ENCODE results near the gene KIAA1671. TPM values are rescaled to one million over a fixed set of nuclear protein-coding genes. Genes with fewer than 3 reads are reported as not detected.
A peak's percentile ranks its signal among the peaks of the same experiment; 100 is the strongest.

KIAA1671 gene
- total RNA-seq, 1 experiment from 2014 or later: 7.3 TPM

DNA sequence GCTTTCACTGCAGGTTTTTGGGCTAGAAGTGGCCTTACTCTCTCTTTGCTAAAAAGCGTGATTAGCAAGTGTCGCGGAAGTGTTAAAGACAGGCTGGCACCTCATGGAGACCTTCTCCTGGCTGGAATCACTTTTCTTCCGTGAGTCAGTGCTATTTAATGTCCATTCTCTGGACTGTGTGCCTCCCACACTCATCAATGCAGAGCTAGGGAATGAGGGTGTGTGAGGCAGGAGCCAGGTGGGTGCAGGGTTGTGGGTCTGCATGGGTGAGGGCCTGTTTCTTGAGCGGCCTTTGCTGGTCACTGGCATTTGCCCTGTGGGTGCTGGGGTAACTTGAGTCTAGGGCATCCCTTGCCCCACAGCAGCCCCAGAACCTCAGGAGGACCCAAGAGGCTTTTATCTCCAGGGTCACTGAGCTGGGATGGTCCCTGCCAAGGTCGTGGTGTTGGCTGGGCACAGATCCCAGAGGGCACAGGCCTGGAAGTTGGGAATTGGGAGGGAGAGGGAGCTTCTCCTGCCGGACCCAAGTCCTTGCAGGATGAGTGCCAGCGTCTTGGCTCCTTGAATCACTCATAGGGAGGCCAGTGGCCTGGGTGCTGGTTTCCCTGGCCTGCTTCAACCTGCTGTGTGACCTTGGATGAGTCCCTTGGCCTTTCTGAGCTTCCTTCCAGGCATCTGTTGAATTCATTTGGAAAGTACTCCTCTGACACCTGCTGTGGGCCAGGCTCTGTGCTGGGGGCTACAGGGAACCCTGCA lies 30.0 kb downstream of the KIAA1671 start:
- Histone ChIP-seq H3K4me3 (ENCODE audit: insufficient read depth, low read depth, low read length) (no peak overlapping the region), H3K27me3 (ENCODE audit: control insufficient read depth, insufficient read depth, low read length) (no peaks in the 10 kb centered on the region), H3K36me3 (replicated peaks; ENCODE audit: control insufficient read depth, insufficient read depth, low read length) (no peaks in the 10 kb centered on the region)
- DNase-seq: peak; percentile 8

DNA sequence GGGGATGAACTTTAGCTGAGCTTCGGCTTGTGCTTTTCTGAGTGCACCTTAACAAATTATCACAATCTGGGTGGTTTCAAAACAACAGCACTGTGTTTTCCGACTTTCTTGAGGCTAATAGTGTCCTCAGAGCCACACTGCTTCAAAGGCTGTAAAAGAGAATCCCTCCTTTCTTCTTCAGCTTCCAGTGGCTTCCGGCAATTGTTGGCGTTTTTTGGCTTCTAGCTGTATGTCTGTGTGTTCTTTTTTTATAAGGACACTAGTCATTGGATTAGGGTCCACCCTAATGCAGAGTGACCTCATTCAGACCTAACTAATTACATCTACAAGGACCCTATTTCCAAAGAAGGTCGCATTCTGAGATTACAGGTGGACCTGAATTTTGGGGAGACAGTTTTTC lies 30.6 kb downstream of the KIAA1671 start:
- no peak overlapping the region for H3K4me3 ChIP-seq (ENCODE audit: insufficient read depth, low read depth, low read length)
- no peaks in the 10 kb centered on the region for H3K27me3 ChIP-seq (ENCODE audit: control insufficient read depth, insufficient read depth, low read length)
- H3K36me3 ChIP-seq (replicated peaks; ENCODE audit: control insufficient read depth, insufficient read depth, low read length): no peaks in the 10 kb centered on the region
- no peak for DNase-seq

DNA sequence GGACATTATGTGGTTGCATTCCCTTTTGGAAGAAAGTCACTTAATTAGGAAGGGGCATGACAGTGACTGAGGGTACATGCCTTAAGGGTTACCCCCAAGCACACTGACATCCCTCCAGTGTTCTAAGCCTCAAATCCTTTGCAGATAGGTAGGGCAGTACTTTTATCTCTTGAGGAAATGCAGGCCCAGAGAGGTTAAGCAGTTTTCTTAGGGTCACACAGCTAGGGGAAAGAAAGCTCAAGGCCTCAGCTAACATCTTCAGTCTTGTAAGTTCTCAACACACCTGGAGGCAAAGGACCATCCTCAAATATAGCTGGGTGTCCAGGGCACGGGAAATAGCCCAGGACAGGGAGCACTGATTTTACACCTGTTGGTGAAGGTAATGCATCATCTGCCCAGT lies 31.6 kb downstream of the KIAA1671 start:
- H3K4me3 ChIP-seq (ENCODE audit: insufficient read depth, low read depth, low read length): no peak overlapping the region
- H3K36me3 ChIP-seq (replicated peaks; ENCODE audit: control insufficient read depth, insufficient read depth, low read length): no peaks in the 10 kb centered on the region
- no peak for DNase-seq
- no peaks in the 10 kb centered on the region for H3K27me3 ChIP-seq (ENCODE audit: control insufficient read depth, insufficient read depth, low read length)

DNA sequence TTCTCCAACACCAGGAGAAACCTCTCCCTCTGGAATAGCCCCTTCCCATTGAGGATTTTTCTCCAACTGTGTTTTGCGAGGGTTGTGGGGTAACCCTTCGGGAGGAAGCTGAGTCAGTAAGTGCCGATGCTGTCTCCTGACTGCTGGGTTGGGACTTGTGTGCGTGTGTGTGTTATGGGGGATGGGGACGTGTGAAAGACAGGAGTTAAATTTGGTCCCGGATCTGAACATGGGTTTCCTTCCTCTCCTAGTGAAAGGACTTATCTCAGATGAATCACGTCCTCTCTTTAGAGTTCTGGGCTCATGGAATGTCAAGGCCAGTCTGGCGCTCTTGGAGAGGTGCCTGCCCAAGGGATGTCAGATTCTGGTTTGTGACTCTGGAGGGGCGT lies 33.3 kb downstream of the KIAA1671 start:
- H3K27me3 ChIP-seq (ENCODE audit: control insufficient read depth, insufficient read depth, low read length): no peaks in the 10 kb centered on the region
- H3K36me3 ChIP-seq (replicated peaks; ENCODE audit: control insufficient read depth, insufficient read depth, low read length): no peaks in the 10 kb centered on the region
- peak; percentile 13 for DNase-seq
- no peak overlapping the region for H3K4me3 ChIP-seq (ENCODE audit: insufficient read depth, low read depth, low read length)

DNA sequence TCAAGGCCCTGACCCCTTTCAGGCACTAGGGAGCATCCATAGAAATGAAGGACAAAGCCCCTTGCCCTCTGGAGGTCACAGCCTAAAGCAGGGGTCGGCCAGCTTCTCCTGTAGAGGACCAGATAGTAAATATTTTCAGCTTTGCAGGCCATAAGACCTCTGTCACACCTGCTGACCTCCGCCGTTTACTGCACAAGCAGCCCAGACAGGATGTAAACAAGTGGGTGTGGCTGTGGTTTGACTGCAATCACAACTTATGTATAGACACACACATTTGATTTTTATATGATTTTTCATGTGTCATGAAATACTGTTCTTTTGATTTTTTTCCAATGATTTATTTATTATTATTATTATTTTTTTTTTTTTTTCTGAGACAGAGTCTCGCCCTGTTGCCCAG lies 34.3 kb downstream of the KIAA1671 start:
- H3K36me3 ChIP-seq (replicated peaks; ENCODE audit: control insufficient read depth, insufficient read depth, low read length): no peaks in the 10 kb centered on the region
- no peaks in the 10 kb centered on the region for H3K27me3 ChIP-seq (ENCODE audit: control insufficient read depth, insufficient read depth, low read length)
- DNase-seq: peak; percentile 7
- no peak overlapping the region for H3K4me3 ChIP-seq (ENCODE audit: insufficient read depth, low read depth, low read length)

DNA sequence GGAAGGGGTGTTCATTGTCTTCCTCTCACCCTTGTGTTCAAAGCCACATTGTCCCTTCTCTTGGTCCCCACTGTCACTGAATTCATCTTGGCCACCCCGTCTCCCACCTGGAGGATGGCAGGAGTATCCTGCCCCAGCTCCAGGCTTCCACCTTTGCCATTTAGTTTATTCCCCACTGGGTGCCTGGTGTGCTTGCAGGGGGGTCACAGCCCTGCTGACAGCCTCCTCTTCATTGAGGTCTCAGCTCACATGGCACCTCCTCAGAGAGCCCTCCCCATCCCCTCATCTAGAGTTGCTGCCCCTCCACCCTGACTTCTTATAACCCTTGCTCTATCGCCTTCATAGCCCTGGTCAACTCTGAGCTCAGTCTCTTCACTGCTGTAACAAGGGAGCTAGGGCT lies 36.6 kb downstream of the KIAA1671 start:
- Histone ChIP-seq H3K27me3 (ENCODE audit: control insufficient read depth, insufficient read depth, low read length) (no peaks in the 10 kb centered on the region), H3K4me3 (ENCODE audit: insufficient read depth, low read depth, low read length) (no peak overlapping the region), H3K36me3 (replicated peaks; ENCODE audit: control insufficient read depth, insufficient read depth, low read length) (no peaks in the 10 kb centered on the region)
- peak; percentile 16 for DNase-seq

DNA sequence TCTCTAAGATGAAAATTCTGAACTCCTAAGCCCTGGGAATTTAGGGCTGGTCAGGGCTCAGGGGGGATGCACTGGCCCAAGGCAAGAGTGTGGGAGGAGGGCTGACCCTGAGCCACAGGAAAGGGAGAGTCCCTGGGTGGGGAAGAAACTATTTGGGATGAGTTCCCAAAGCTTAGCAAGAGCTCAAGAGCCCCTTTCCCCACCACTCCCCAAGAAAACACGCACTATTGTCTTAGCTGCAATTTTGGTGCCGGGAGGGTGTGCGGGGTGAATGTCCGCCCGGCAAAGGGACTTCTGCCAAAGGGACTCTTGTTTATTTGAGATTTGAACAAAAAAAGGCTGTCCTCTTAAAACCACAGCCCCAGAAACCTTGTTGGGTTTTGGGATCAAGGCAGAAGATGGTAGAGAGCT lies 37.0 kb downstream of the KIAA1671 start:
- peak; percentile 20 for DNase-seq
- Histone ChIP-seq H3K27me3 (ENCODE audit: control insufficient read depth, insufficient read depth, low read length) (no peaks in the 10 kb centered on the region), H3K4me3 (ENCODE audit: insufficient read depth, low read depth, low read length) (no peak overlapping the region), H3K36me3 (replicated peaks; ENCODE audit: control insufficient read depth, insufficient read depth, low read length) (no peaks in the 10 kb centered on the region)

DNA sequence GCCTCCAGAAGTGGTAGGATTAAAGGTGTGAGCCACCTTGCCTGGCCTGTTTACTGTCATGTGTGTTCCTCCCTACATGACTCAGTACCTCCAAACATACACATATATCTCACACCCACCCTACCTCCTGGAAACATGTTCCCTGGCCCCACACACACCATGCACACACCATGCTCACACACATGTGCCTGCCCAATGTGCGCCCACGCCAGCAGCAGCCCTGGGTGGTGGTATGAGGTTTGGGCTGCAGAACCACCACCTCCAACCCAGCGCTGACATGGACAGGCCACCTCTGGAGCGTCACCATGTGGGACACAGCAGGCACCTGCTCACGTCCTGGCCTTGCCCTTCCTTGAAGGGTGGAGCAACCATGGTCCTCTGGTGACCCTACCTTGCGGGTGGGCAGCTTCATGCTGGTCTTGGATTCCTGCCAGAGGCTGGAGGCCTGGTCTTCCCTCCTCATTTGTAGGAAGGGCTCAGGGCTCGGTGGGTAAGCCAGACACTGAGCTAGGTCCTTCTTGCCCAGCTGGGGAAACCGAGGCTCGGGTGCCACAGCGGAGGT lies 37.9 kb downstream of the KIAA1671 start:
- H3K36me3 ChIP-seq (replicated peaks; ENCODE audit: control insufficient read depth, insufficient read depth, low read length): no peaks in the 10 kb centered on the region
- H3K27me3 ChIP-seq (ENCODE audit: control insufficient read depth, insufficient read depth, low read length): no peaks in the 10 kb centered on the region
- DNase-seq: peak; percentile 9
- no peak overlapping the region for H3K4me3 ChIP-seq (ENCODE audit: insufficient read depth, low read depth, low read length)

DNA sequence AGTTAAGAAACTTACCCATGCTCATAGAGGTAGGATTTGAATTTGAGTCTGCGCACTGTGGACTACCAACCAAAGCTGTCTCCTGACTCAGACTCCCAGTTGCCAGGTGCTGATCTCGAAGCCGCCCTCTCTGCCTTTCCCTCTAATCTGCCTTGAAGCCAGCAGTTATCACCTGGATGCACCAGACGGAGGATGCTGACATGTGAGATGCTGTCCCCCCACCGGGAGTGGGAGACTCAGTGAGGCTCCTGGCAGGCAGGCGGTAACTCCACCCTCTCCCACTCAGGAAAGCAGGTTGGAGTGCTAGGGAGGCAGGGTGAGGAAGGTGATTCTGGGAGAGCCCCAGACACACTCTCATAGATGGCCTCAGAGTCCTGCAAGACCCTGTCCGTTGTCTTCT lies 40.4 kb downstream of the KIAA1671 start:
- H3K36me3 ChIP-seq (replicated peaks; ENCODE audit: control insufficient read depth, insufficient read depth, low read length): no peaks in the 10 kb centered on the region
- no peak for DNase-seq
- no peak overlapping the region for H3K4me3 ChIP-seq (ENCODE audit: insufficient read depth, low read depth, low read length)
- no peaks in the 10 kb centered on the region for H3K27me3 ChIP-seq (ENCODE audit: control insufficient read depth, insufficient read depth, low read length)

DNA sequence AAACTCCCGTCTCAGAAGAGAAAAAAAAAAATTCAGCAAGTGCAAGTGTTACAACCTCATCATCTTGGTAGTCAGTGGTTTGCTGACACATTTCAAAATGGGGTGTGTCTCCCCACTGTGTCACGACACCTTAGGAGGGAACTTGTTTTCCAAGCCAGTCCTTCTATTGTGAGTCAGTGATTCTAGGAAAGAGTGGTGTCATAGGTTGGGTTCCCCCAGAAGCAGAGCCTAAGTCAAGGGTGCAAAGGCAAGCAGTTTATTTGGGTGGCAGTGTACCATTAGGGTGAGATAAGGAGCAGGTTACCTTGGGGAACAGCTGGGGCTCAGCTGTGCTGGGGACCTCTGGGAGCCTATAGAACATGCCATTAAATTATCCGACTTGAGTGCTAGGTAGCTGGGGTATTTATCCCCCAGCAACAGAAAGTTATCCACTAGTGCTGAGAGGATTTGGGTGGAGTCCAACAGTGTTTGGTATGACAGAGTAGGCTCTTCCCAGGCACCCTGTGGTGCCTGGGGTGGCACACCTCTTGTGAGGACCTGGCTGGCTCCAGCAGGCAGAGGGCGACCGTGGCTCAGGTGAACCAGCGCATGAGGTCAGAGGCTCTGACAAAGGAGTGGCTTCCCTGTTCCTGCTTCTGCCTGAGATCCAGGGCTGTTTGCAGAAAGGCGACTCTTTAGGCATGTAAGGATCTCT lies 41.7 kb downstream of the KIAA1671 start:
- Histone ChIP-seq H3K27me3 (ENCODE audit: control insufficient read depth, insufficient read depth, low read length) (no peaks in the 10 kb centered on the region), H3K36me3 (replicated peaks; ENCODE audit: control insufficient read depth, insufficient read depth, low read length) (no peaks in the 10 kb centered on the region), H3K4me3 (ENCODE audit: insufficient read depth, low read depth, low read length) (no peak overlapping the region)
- DNase-seq: peak; percentile 68

DNA sequence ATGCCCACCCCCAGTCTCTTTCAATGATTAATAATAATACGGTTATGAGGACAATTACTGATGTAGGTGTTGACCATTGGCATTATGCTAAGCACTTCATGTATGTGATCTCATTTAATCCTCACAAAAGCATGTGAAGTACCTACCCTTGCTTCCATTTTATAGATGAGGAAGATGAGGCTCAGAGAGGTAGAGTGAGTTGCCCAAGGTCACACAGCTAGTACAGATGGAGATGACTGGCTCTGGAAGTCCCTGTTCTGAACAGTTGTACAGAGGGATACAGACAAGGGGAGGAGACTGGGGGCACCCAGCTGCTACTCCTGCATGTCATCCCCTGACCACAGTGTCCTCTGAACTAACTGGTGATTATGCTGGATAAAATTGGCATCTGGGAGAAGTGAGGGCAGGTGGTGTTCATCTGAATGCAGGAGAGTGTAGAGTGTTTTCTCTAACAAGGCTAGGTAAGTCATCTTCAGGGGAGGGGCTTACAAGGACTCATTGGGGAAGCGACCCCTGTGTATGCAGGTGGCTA lies 43.2 kb downstream of the KIAA1671 start:
- H3K27me3 ChIP-seq (ENCODE audit: control insufficient read depth, insufficient read depth, low read length): no peaks in the 10 kb centered on the region
- no peak overlapping the region for H3K4me3 ChIP-seq (ENCODE audit: insufficient read depth, low read depth, low read length)
- no peak for DNase-seq
- H3K36me3 ChIP-seq (replicated peaks; ENCODE audit: control insufficient read depth, insufficient read depth, low read length): no peaks in the 10 kb centered on the region

DNA sequence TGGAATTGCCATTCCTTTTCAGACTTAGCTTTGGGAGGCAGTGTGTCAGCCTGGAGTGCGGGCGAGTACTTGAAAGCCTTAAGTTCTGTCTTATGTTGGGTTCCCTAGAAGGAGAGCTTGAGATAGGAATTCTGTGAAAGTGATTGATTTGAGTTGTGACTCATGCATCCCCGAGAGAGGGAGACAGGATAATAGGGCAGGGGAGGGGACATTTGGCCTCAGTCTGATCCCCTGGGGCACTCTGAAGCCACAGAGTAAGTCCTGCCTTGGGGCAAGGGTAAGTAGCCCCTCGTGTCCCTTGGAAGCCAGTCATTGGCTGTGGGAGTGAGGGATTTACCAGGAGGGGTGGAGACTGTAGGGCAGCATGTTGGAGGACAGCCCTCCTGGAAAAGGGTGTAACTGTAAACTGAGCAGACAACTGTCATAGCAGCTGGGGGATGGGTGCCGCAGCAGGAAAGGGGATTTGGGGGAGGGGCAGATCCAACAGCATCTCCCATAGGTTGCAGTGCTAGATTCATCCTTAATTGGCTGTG lies 44.0 kb downstream of the KIAA1671 start:
- Histone ChIP-seq H3K4me3 (ENCODE audit: insufficient read depth, low read depth, low read length) (no peak overlapping the region), H3K36me3 (replicated peaks; ENCODE audit: control insufficient read depth, insufficient read depth, low read length) (no peaks in the 10 kb centered on the region), H3K27me3 (ENCODE audit: control insufficient read depth, insufficient read depth, low read length) (no peaks in the 10 kb centered on the region)
- DNase-seq: peak; percentile 80

DNA sequence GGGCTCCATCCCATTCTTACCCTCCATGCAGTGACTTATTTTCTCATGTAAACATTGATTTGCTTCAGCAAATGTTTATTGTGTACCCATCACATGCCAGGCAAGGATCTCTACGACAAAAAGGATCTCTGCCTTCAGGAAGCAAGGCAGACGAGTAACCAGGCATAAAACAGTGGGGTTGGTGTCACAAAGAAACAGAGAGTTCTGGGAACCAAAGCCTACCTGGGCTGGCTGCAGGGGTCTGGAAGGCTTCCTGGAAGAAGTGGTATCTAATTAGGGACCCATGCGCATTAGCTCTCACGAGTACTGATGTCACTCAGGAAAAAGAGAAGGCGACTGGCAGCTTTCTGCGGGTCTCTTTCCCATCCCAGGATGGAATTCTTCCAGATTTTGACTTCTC lies 44.5 kb downstream of the KIAA1671 start:
- no peak overlapping the region for H3K4me3 ChIP-seq (ENCODE audit: insufficient read depth, low read depth, low read length)
- no peaks in the 10 kb centered on the region for H3K36me3 ChIP-seq (replicated peaks; ENCODE audit: control insufficient read depth, insufficient read depth, low read length)
- peak; percentile 11 for DNase-seq

DNA sequence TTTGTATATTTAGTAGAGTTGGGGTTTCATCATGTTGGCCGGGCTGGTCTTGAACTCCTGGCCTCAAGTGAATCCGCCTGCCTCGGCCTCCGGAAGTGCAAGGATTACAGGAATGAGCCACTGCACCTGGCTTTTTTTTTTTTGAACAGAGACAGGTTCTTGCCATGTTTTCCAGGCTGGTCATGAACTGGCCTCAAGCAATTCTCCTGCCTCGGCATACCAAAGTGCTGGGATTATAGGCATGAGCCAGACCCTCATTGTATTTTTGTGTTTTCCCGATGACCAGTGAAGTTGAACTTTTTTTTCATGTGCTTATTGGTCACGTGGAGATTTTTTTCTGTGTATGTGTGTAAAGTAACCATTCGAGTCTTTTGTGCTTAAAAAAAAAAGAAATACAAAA lies 48.2 kb downstream of the KIAA1671 start:
- H3K27me3 ChIP-seq (ENCODE audit: control insufficient read depth, insufficient read depth, low read length): no peaks in the 10 kb centered on the region
- H3K4me3 ChIP-seq (ENCODE audit: insufficient read depth, low read depth, low read length): no peak overlapping the region
- DNase-seq: no peak
- no peaks in the 10 kb centered on the region for H3K36me3 ChIP-seq (replicated peaks; ENCODE audit: control insufficient read depth, insufficient read depth, low read length)

More for the DNA sequence above, 44.5 kb downstream of the KIAA1671 start:
- H3K27me3 ChIP-seq (ENCODE audit: control insufficient read depth, insufficient read depth, low read length): no peaks in the 10 kb centered on the region
